Uterus (tissue), 4 donors: ENCODE data around the gene NCOA5. TPM values are rescaled to one million over a fixed set of nuclear protein-coding genes. Genes with fewer than 3 reads are reported as not detected.

ENCODE experiments used
- DNase-seq, 2 donors: peaks; one replicate each; pipeline ENCODE4 v3.0.0-alpha.2; 2019 to 2020
- H3K27ac ChIP-seq, 2 donors: fragments of 200-600 bp; sonication (generic); 1 replicate in 1 of 2; 2 replicates in 1 of 2; pipeline ENCODE4 v1.5.1; 2016 to 2018
- H3K27me3 ChIP-seq, 2 donors: fragments of 200-600 bp; sonication (generic); one replicate each; pipeline ENCODE4 v1.5.1; 2018 to 2019; ENCODE audit warnings: control low read depth in 1 of 2
- H3K36me3 ChIP-seq, 2 donors: fragments of 200-600 bp; sonication (generic); one replicate each; pipeline ENCODE4 v1.5.1; 2019; ENCODE audit warnings: control low read depth in 1 of 2
- H3K4me1 ChIP-seq, 2 donors: fragments of 200-600 bp; sonication (generic); one replicate each; pipeline ENCODE4 v1.5.1; 2018 to 2019; ENCODE audit warnings: control low read depth in 1 of 2
- H3K4me3 ChIP-seq, 2 donors: fragments of 200-600 bp; sonication (generic); 1 replicate in 1 of 2; 2 replicates in 1 of 2; pipeline ENCODE4 v1.5.1; 2018 to 2019; ENCODE audit warnings: mild to moderate bottlenecking in 1 of 2
- H3K9me3 ChIP-seq, 2 donors: fragments of 200-600 bp; sonication (generic); one replicate each; pipeline ENCODE4 v1.5.1; 2019; ENCODE audit warnings: control low read depth in 1 of 2
- CTCF ChIP-seq, 4 experiments: fragments of 200-600 bp in 2 of 4; fragments of 450-650 bp in 2 of 4; sonication (generic) in 2 of 4; IDR thresholded peaks; one replicate each; pipeline ENCODE4 v1.5.1; 2016 to 2019; ENCODE audit warnings: antibody characterized with exemption in 4 of 4, mild to moderate bottlenecking in 2 of 4, moderate library complexity in 1 of 4
- POLR2A ChIP-seq, 2 donors: fragments of 450-650 bp; IDR thresholded peaks; one replicate each; pipeline ENCODE4 v1.6.1; 2016; ENCODE audit warnings: antibody characterized with exemption in 2 of 2, mild to moderate bottlenecking in 1 of 2, moderate library complexity in 1 of 2
- intact Hi-C: fragments of 100-400 bp; cut with DNase I; formaldehyde crosslinking; loops from one replicate; pipeline ENCODE4 v1.15.1; 2023; ENCODE audit warnings: low total_unique reads
- total RNA-seq, 4 donors: library from RNA; depleted of rRNA in 3 of 4; stranded (reverse); fragments of >200 nt in 3 of 4; gene quantifications; one replicate each; pipeline versions ENCODE4 v1.1.0 to v1.2.4, GENCODE V29; 2014 to 2023
- donor health status: DM: yes; HTN: yes; CAD: no.

The NCOA5 gene
- total RNA-seq, 4 donors from 2014 or later, result 8.2 to 37.8 (median 29.5) TPM

- H3K4me3 ChIP-seq, result no peak overlapping the region
Measured at GRCh38 chr20:46022411-46023147, 67.2 kb downstream of the NCOA5 start.

DNA sequence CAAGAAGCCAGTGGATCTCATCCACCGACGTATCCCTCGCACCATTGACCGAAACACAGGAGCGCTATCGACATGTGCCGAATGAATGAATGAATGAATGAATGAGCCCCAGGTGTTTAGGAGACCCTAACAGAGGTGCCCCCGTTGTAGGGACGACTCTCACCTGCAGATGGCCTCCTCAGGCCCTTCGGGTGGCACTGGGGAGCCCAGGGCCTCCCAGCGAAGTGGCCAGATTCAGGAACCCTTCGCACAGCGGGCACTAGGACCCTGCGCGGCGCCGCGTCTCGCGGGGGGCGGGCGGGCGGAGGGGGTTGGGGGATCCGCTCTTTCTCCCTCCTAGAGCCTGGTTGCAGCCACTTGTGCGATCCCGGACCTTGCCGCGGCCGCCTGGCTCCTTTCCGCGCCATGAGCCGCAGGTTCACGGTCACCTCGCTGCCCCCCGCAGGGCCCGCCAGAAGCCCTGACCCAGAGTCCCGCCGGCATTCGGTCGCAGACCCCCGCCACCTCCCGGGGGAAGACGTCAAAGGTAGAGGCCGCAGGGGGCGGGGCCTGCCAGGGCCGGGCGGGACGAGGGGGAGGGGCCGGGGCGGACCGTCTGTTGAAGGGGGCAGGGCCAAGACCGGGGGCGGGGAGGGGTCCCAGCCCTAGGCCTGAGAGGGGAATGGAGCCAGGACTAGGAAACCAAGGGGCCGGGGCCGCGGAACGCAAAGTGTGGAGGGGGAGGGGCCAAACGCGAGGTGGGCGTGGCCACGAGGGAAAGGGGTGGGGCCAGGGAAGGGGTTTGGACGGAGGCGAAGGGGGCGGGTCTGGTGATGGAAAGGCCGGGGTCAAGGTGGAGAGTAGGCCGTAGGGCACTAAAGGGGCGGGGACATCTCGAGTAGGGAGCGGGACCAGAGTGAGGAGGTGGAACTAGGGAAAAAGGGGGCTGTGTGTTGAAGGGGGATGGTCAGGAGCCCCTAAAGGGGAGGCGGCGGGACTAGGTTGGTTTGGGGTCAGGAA, 68.1 kb downstream of the NCOA5 start:
- intact Hi-C loops, result no loop called here
- no peaks in the 10 kb centered on the region for H3K36me3 ChIP-seq
- no peaks in the 10 kb centered on the region for H3K9me3 ChIP-seq
- H3K4me1 ChIP-seq, result no peaks in the 10 kb centered on the region
- DNase-seq, result no peak
- H3K27me3 ChIP-seq, result peaks cover 15 to 29% of the 10 kb centered on the region in 2 donors
- H3K4me3 ChIP-seq, result peak overlapping the region; percentile 3 to 18
- H3K27ac ChIP-seq, result no peak overlapping the region
- TF ChIP-seq CTCF (IDR thresholded peaks at IDR 0.05) (no peak), POLR2A (IDR thresholded peaks at IDR 0.05) (no peak)

More at GRCh38 chr20:46022411-46023147, 67.2 kb downstream of the NCOA5 start:
- DNase-seq, result peak in 1 of 2 donors; percentile 42
- Histone ChIP-seq H3K4me1 (no peaks in the 10 kb centered on the region), H3K36me3 (no peaks in the 10 kb centered on the region), H3K9me3 (no peaks in the 10 kb centered on the region), H3K27ac (no peak overlapping the region), H3K27me3 (peaks cover 15 to 29% of the 10 kb centered on the region in 2 donors)
- no peak for TF ChIP-seq POLR2A (IDR thresholded peaks at IDR 0.05)
- TF ChIP-seq CTCF (IDR thresholded peaks at IDR 0.05), result peak; percentile 52 to 70 (median 59)
- intact Hi-C loops, result no loop called here

GRCh38 chr20:46020555-46020954, 69.2 kb downstream of the NCOA5 start:
- no peak overlapping the region for H3K4me3 ChIP-seq
- no peak overlapping the region for H3K27ac ChIP-seq
- TF ChIP-seq POLR2A (IDR thresholded peaks at IDR 0.05) (no peak), CTCF (IDR thresholded peaks at IDR 0.05) (no peak)
- peaks cover 15 to 24% of the 10 kb centered on the region in 2 donors for H3K27me3 ChIP-seq
- no peaks in the 10 kb centered on the region for H3K36me3 ChIP-seq
- intact Hi-C loops, result no loop called here
- DNase-seq, result no peak
- no peaks in the 10 kb centered on the region for H3K4me1 ChIP-seq
- H3K9me3 ChIP-seq, result no peaks in the 10 kb centered on the region

GRCh38 chr20:46018611-46019010, 71.2 kb downstream of the NCOA5 start:
- intact Hi-C loops, result no loop called here
- Histone ChIP-seq H3K27ac (no peak overlapping the region), H3K27me3 (peaks cover 15 to 28% of the 10 kb centered on the region in 2 donors), H3K4me1 (no peaks in the 10 kb centered on the region), H3K36me3 (no peaks in the 10 kb centered on the region), H3K9me3 (no peaks in the 10 kb centered on the region), H3K4me3 (no peak overlapping the region)
- no peak for DNase-seq
- TF ChIP-seq POLR2A (IDR thresholded peaks at IDR 0.05), result no peak
- TF ChIP-seq CTCF (IDR thresholded peaks at IDR 0.05), result no peak
